SKM-1 treated with dmso at 0.1 percent for 144 hours (cell line): ENCODE measurements around the gene NOS1AP.

Experiments used
- DNase-seq: peaks from one replicate; lab custom pipeline; 2025; ENCODE audit not compliant: unreplicated experiment; lab: John Stamatoyannopoulos, UW

The NOS1AP gene

GRCh38 chr1:162323023-162323422, 253.5 kb downstream of the NOS1AP start:
- no peak for DNase-seq

- DNase-seq = no peak
Observed at GRCh38 chr1:162324396-162324795, 254.9 kb downstream of the NOS1AP start.

GRCh38 chr1:162326559-162326958, 257.1 kb downstream of the NOS1AP start:
- DNase-seq = no peak

- peak; percentile 87 for DNase-seq
Observed at GRCh38 chr1:162327144-162327787, 257.8 kb downstream of the NOS1AP start.

- peak; percentile 81 for DNase-seq
Observed at GRCh38 chr1:162327788-162328165, 258.3 kb downstream of the NOS1AP start.

GRCh38 chr1:162328512-162328911, 259.0 kb downstream of the NOS1AP start:
- DNase-seq = no peak

GRCh38 chr1:162329826-162330225, 260.3 kb downstream of the NOS1AP start:
- no peak for DNase-seq

GRCh38 chr1:162333991-162334390, 264.5 kb downstream of the NOS1AP start:
- DNase-seq = no peak

- DNase-seq = no peak
Observed at GRCh38 chr1:162335126-162335525, 265.6 kb downstream of the NOS1AP start.

GRCh38 chr1:162336621-162337285, 267.3 kb downstream of the NOS1AP start:
- no peak for DNase-seq

GRCh38 chr1:162342452-162342983, 273.0 kb downstream of the NOS1AP start:
- no peak for DNase-seq

GRCh38 chr1:162343470-162343869, 274.0 kb downstream of the NOS1AP start:
- no peak for DNase-seq

GRCh38 chr1:162347281-162347680, 277.8 kb downstream of the NOS1AP start:
- no peak for DNase-seq

GRCh38 chr1:162349635-162350330, 280.3 kb downstream of the NOS1AP start:
- DNase-seq = no peak

- no peak for DNase-seq
Observed at GRCh38 chr1:162351246-162351842, 281.9 kb downstream of the NOS1AP start.

- peak; percentile 60 for DNase-seq
Observed at GRCh38 chr1:162351874-162352273, 282.4 kb downstream of the NOS1AP start.

- no peak for DNase-seq
Observed at GRCh38 chr1:162353078-162353477, 283.6 kb downstream of the NOS1AP start.

GRCh38 chr1:162353702-162354101, 284.2 kb downstream of the NOS1AP start:
- no peak for DNase-seq

- peak; percentile 28 for DNase-seq
Observed at GRCh38 chr1:162357681-162358266, 288.3 kb downstream of the NOS1AP start.

GRCh38 chr1:162358928-162359327, 289.4 kb downstream of the NOS1AP start:
- DNase-seq = no peak
